Gastroesophageal sphincter (tissue), 4 donors: ENCODE results near the gene MTIF3. TPM values are rescaled to one million over a fixed set of nuclear protein-coding genes. Genes with fewer than 3 reads are reported as not detected.
A peak's percentile ranks its signal among the peaks of the same experiment; 100 is the strongest.

ENCODE experiments used
- ATAC-seq: fragments of 150-250 bp; one replicate; pipeline ENCODE4 v1.9.1; 2016; ENCODE audit warnings: mild to moderate bottlenecking, moderate library complexity
- H3K27ac ChIP-seq, 4 donors: fragments of 200-600 bp; sonication (generic) in 3 of 4; 1 replicate in 3 of 4; 2 replicates in 1 of 4; pipeline ENCODE4 v1.5.1; 2016 to 2019
- H3K27me3 ChIP-seq: fragments of 200-600 bp; sonication (generic); one replicate; pipeline ENCODE4 v1.5.1; 2019
- H3K36me3 ChIP-seq, 2 donors: fragments of 200-600 bp; sonication (generic); one replicate each; pipeline ENCODE4 v1.5.1; 2019; ENCODE audit warnings: control low read depth in 1 of 2
- H3K4me1 ChIP-seq, 3 donors: fragments of 200-600 bp; sonication (generic); 1 replicate in 2 of 3; 2 replicates in 1 of 3; pipeline ENCODE4 v1.5.1; 2016 to 2019; ENCODE audit warnings: control low read depth in 2 of 3
- H3K4me3 ChIP-seq, 2 donors: fragments of 200-600 bp; sonication (generic); one replicate each; pipeline ENCODE4 v1.5.1; 2019; ENCODE audit warnings: mild to moderate bottlenecking in 1 of 2, moderate library complexity in 1 of 2
- H3K9me3 ChIP-seq, 3 donors: fragments of 200-600 bp; sonication (generic); one replicate each; pipeline ENCODE4 v1.5.1; 2017 to 2019; ENCODE audit warnings: control low read depth in 2 of 3
- EP300 ChIP-seq: sonication (generic); formaldehyde crosslinking; IDR thresholded peaks from one replicate; pipeline ENCODE4 v1.6.1; 2017; ENCODE audit warnings: antibody characterized with exemption, mild to moderate bottlenecking
- POLR2A ChIP-seq, 2 donors: fragments of 450-650 bp; IDR thresholded peaks; one replicate each; pipeline ENCODE4 v1.6.1; 2017; ENCODE audit warnings: antibody characterized with exemption in 2 of 2, mild to moderate bottlenecking in 2 of 2, moderate library complexity in 1 of 2
- POLR2AphosphoS5 ChIP-seq: sonication (generic); formaldehyde crosslinking; IDR thresholded peaks from one replicate; pipeline ENCODE4 v1.6.1; 2017; ENCODE audit warnings: antibody characterized with exemption
- WGBS, 2 donors: methylation state at CpG; one replicate each; pipeline ENCODE4 v1.1.5; 2018; ENCODE audit warnings: low coverage in 1 of 2; 5-methylcytosine and 5-hydroxymethylcytosine counted together
- total RNA-seq, 4 donors: library from RNA; depleted of rRNA; stranded (reverse); fragments of >200 nt; gene quantifications; one replicate each; pipeline ENCODE4 v1.1.0, GENCODE V29; 2016
- TF ChIP-seq, protein P1 (sequence below), 4 experiments: fragments of 200-600 bp in 2 of 4; fragments of 450-650 bp in 2 of 4; sonication (generic) in 1 of 4; IDR thresholded peaks; one replicate each; pipeline ENCODE4 v1.5.1; 2017 to 2019; ENCODE audit warnings: antibody characterized with exemption in 4 of 4, mild to moderate bottlenecking in 2 of 4, moderate library complexity in 2 of 4

Gene MTIF3
- total RNA-seq, 4 donors from 2014 or later, result 40.1 to 72.0 (median 56.3) TPM

DNA sequence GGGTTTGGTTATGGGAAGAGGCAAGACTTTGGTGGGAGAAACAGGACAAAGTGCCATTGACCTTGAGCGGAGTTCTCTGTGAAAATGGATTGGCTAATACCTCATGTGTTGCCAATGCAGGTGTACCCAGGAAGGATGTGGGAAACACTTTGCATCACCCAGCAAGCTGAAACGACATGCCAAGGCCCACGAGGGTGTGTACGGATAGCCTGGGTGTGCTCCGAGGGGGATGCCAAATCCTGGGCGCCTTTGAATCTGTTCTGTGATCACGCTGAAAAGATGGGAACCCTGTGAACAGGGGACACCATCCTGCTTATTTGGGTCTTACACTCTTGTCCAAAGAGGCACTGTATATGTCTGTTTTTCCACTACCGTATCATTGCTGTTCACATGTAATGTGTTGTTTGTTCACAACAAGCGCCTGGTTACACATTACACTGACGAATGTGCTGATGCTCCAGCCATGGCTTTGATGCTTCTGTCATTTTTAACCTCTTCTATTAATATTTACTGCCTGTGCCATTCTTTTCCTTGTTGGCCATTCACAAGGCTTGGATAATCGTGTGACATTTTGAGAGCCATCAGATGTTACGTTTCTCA lies 17.7 kb downstream of the MTIF3 start:
- no peak for ATAC-seq
- Histone ChIP-seq H3K27me3 (no peaks in the 10 kb centered on the region), H3K4me1 (peaks cover 0 to 5% (median 0%) of the 10 kb centered on the region in 3 donors), H3K4me3 (no peak overlapping the region), H3K9me3 (no peaks in the 10 kb centered on the region), H3K36me3 (peaks cover 0 to 98% of the 10 kb centered on the region in 2 donors), H3K27ac (no peak overlapping the region)
- WGBS, 2 donors, result 55 to 80% methylated on average over 4 to 12 of the region's 12 CpGs
- TF ChIP-seq POLR2AphosphoS5 (no peak), EP300 (no peak), POLR2A (IDR thresholded peaks at IDR 0.05) (no peak)
- TF ChIP-seq, protein P1, sequence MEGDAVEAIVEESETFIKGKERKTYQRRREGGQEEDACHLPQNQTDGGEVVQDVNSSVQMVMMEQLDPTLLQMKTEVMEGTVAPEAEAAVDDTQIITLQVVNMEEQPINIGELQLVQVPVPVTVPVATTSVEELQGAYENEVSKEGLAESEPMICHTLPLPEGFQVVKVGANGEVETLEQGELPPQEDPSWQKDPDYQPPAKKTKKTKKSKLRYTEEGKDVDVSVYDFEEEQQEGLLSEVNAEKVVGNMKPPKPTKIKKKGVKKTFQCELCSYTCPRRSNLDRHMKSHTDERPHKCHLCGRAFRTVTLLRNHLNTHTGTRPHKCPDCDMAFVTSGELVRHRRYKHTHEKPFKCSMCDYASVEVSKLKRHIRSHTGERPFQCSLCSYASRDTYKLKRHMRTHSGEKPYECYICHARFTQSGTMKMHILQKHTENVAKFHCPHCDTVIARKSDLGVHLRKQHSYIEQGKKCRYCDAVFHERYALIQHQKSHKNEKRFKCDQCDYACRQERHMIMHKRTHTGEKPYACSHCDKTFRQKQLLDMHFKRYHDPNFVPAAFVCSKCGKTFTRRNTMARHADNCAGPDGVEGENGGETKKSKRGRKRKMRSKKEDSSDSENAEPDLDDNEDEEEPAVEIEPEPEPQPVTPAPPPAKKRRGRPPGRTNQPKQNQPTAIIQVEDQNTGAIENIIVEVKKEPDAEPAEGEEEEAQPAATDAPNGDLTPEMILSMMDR (IDR thresholded peaks at IDR 0.05), result no peak

DNA sequence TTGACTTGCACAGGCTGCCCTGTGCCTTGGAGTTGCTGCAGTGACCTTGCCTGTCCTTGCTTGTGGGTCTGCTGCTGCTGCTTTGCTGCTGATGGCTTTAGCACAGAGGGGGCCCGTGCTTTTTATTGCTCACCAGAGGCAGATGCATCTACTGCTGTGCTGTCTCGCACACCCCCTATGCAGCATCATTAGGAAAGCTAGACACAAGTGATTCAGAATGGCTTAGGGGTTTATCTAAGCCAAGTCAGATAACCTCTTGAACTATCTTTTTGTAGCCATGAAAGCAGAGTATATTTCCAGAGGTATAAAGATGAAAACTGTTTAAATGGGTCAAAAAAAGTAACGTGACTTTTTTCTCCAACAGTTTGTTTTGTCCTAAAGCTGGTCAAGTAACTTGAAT lies 18.2 kb downstream of the MTIF3 start:
- no peak overlapping the region for H3K27ac ChIP-seq
- no peaks in the 10 kb centered on the region for H3K27me3 ChIP-seq
- H3K4me1 ChIP-seq, result peaks cover 0 to 10% (median 0%) of the 10 kb centered on the region in 3 donors
- no peak for ATAC-seq
- 67 to 86% methylated on average over 1 of the region's 3 CpGs for WGBS, 2 donors
- no peaks in the 10 kb centered on the region for H3K9me3 ChIP-seq
- peaks cover 0 to 99% of the 10 kb centered on the region in 2 donors for H3K36me3 ChIP-seq
- H3K4me3 ChIP-seq, result no peak overlapping the region
- TF ChIP-seq EP300 (no peak), POLR2A (IDR thresholded peaks at IDR 0.05) (no peak), POLR2AphosphoS5 (no peak)
- TF ChIP-seq, protein P1 (IDR thresholded peaks at IDR 0.05), result no peak

DNA sequence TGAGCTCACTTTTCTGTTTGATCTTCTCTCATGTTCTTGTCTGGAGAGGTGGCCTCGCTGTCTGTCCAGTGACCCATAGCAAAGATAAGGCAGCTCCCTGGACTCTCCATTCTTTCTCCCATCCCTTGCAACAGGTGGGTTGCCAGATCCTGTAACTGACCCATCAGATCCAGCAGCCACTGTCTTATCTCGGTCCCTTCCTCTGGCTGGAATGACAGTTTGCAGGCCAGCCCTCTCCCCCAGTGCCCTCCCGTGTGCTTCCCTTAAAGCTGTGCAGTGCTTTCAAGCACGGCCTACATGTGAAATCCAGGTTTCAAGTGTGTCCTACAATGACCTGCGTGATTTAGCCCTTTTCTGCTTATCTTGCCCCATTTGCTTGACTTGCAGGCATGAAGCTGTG lies 22.2 kb downstream of the MTIF3 start:
- Histone ChIP-seq H3K4me1 (peaks cover 11 to 44% (median 18%) of the 10 kb centered on the region in 3 donors), H3K36me3 (peaks cover 0 to 61% of the 10 kb centered on the region in 2 donors), H3K9me3 (no peaks in the 10 kb centered on the region), H3K27ac (peak overlapping the region in 2 of 4 donors; percentile 88 to 91), H3K4me3 (no peak overlapping the region), H3K27me3 (no peaks in the 10 kb centered on the region)
- 92 to 96% methylated on average over 3 to 5 of the region's 5 CpGs for WGBS, 2 donors
- TF ChIP-seq, protein P1 (IDR thresholded peaks at IDR 0.05), result no peak
- TF ChIP-seq POLR2AphosphoS5 (no peak), EP300 (no peak), POLR2A (IDR thresholded peaks at IDR 0.05) (no peak)
- ATAC-seq, result no peak

DNA sequence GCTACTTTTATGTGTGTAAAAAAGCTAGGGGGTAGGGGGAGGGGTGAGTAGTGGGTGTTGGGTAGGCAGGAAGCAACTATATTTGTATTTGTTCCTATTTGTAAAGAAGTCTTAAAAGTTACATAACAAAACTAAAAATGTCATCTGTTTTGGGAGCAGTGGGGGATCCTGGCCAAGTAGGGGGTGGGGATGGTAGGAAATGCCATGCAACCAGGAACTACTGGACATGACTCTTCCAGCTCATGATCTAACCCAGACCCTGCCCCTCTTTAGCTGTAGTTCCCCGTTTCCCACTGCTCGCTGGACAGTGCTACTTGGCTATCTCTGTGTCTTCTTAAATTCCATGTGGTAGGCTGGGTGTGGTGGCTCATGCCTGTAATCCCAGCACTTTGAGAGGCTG lies 22.7 kb downstream of the MTIF3 start:
- Histone ChIP-seq H3K4me1 (peaks cover 11 to 44% (median 18%) of the 10 kb centered on the region in 3 donors), H3K27ac (peak overlapping the region in 2 of 4 donors; percentile 88 to 91), H3K9me3 (no peaks in the 10 kb centered on the region), H3K36me3 (peaks cover 0 to 56% of the 10 kb centered on the region in 2 donors), H3K4me3 (no peak overlapping the region), H3K27me3 (no peaks in the 10 kb centered on the region)
- no peak for TF ChIP-seq POLR2AphosphoS5
- no peak for TF ChIP-seq EP300
- TF ChIP-seq, protein P1 (IDR thresholded peaks at IDR 0.05), result no peak
- no peak for TF ChIP-seq POLR2A (IDR thresholded peaks at IDR 0.05)
- WGBS, 2 donors, result 60% methylated on average over 1 of the region's 2 CpGs; no CpG with 5 or more reads in 1 of the 2 donors
- ATAC-seq, result no peak
